ENCODE measurements around the gene MAP7D3.

GRCh38 chrX:136201601-136202000 lies 49.6 kb downstream of the MAP7D3 start:
- no peak for TF ChIP-seq POLR2AphosphoS5 (IDR thresholded peaks at IDR 0.05; ENCODE audit: low read depth, low read length)
- no peak for TF ChIP-seq POLR2A (IDR thresholded peaks at IDR 0.05; ENCODE audit: low read depth, low read length)
- no peak for TF ChIP-seq TAF1 (IDR thresholded peaks at IDR 0.05; ENCODE audit: borderline replicate concordance, low read depth, low read length)
